A549 (cell line): ENCODE measurements around the gene SPHK1. TPM values are rescaled to one million over a fixed set of nuclear protein-coding genes. Genes with fewer than 3 reads are reported as not detected.

Experiments used
- ATAC-seq, 2 experiments: fragments of 200-7000 bp in 1 of 2; fragments of >200 bp in 1 of 2; cut with Nextera tagmentation in 1 of 2; cut with Tn5 transposase in 1 of 2; 3 replicates each; pipeline versions ENCODE4 v1.8.0 to v1.9.1; 2018 to 2020; ENCODE audit warnings: mild to moderate bottlenecking in 1 of 2, moderate library complexity in 1 of 2
- CTCF ChIA-PET: fragments of 300-600 bp; sonication (Branson Sonifier 250); formaldehyde crosslinking; extraction: SDS; loops from one replicate; lab custom pipeline; 2021; ENCODE audit warnings: antibody characterized with exemption, inconsistent platforms; lab: Yijun Ruan, JAX
- POLR2A ChIA-PET: fragments of 350-600 bp; formaldehyde crosslinking; extraction: SDS; loops from one replicate; lab custom pipeline; 2021; ENCODE audit warnings: antibody characterized with exemption, inconsistent platforms; lab: Yijun Ruan, JAX
- DNase-seq, 2 experiments: peaks; one replicate each; pipeline versions ENCODE4 v3.0.0 to v3.0.0-alpha.2; 2011 to 2016; ENCODE audit warnings: low read depth in 1 of 2, low spot score in 1 of 2
- FAIRE-seq: peaks from 2 replicates; lab custom pipeline; 2011; peaks lifted over from hg19 to GRCh38; lab: Jason Lieb, UNC
- H3K27ac ChIP-seq, 2 experiments: fragments of >200 bp; sonication (Bioruptor Twin); formaldehyde crosslinking; 3 replicates each; pipeline ENCODE4 v1.5.1; 2016 to 2017
- H3K4me1 ChIP-seq: fragments of >200 bp; sonication (Bioruptor Twin); formaldehyde crosslinking; 3 replicates; pipeline ENCODE4 v1.6.1; 2016
- H3K4me2 ChIP-seq: fragments of >200 bp; sonication (Bioruptor Twin); formaldehyde crosslinking; 3 replicates; pipeline ENCODE4 v1.6.1; 2016
- H3K4me3 ChIP-seq: fragments of >200 bp; sonication (Bioruptor Twin); formaldehyde crosslinking; 3 replicates; pipeline ENCODE4 v1.5.1; 2016
- H3K9me3 ChIP-seq: fragments of >200 bp; sonication (Bioruptor Twin); formaldehyde crosslinking; 3 replicates; pipeline ENCODE4 v1.6.1; 2016
- CBX2 ChIP-seq: fragments of 200-600 bp; sonication (generic); IDR thresholded peaks from 2 replicates; pipeline ENCODE4 v1.6.1; 2016; ENCODE audit warnings: low read depth, mild to moderate bottlenecking, borderline replicate concordance
- CEBPB ChIP-seq, 2 experiments: fragments of >200 bp in 1 of 2; sonication (Bioruptor Twin) in 1 of 2; formaldehyde crosslinking in 1 of 2; IDR thresholded peaks; 2 replicates each; pipeline ENCODE4 v1.6.1; 2012 to 2016
- CHD4 ChIP-seq: fragments of 200-600 bp; sonication (generic); IDR thresholded peaks from 2 replicates; pipeline ENCODE4 v1.6.1; 2016; ENCODE audit warnings: antibody characterized with exemption, mild to moderate bottlenecking, borderline replicate concordance
- CTCF ChIP-seq: fragments of >200 bp; sonication (Bioruptor Twin); formaldehyde crosslinking; IDR thresholded peaks from 3 replicates; pipeline ENCODE4 v1.5.1; 2016
- E2F6 ChIP-seq: IDR thresholded peaks from 2 replicates; pipeline ENCODE4 v1.6.1; 2012; ENCODE audit warnings: low read depth, borderline replicate concordance
- EHF ChIP-seq: fragments of 250-450 bp; sonication (Bioruptor Pico); IDR thresholded peaks from 2 replicates; pipeline ENCODE4 v1.5.0; 2020; ENCODE audit warnings: mild to moderate bottlenecking
- ELK1 ChIP-seq: fragments of 150-350 bp; IDR thresholded peaks from 2 replicates; pipeline ENCODE4 v1.6.1; 2014; ENCODE audit warnings: low read depth, mild to moderate bottlenecking, low read length
- FOSB ChIP-seq: fragments of 250-450 bp; sonication (Bioruptor Pico); IDR thresholded peaks from 2 replicates; pipeline ENCODE4 v1.5.0; 2020; ENCODE audit warnings: mild to moderate bottlenecking, moderate library complexity
- GATA3 ChIP-seq: IDR thresholded peaks from 2 replicates; pipeline ENCODE4 v1.6.1; 2012; ENCODE audit warnings: borderline replicate concordance
- HDAC2 ChIP-seq: fragments of 200-600 bp; sonication (generic); IDR thresholded peaks from 2 replicates; pipeline ENCODE4 v1.6.1; 2016
- HOXB13 ChIP-seq: fragments of 250-450 bp; sonication (Bioruptor Pico); IDR thresholded peaks from 2 replicates; pipeline ENCODE4 v1.5.0; 2020; ENCODE audit warnings: low read depth, mild to moderate bottlenecking, moderate library complexity
- MYC ChIP-seq: IDR thresholded peaks from 2 replicates; pipeline ENCODE4 v1.6.1; 2012; ENCODE audit warnings: mild to moderate bottlenecking, inconsistent platforms, low read length, improper control_type of control experiment, borderline replicate concordance
- NFE2L2 ChIP-seq: fragments of 150-350 bp; conservative IDR thresholded peaks from 2 replicates; pipeline ENCODE4 v1.6.1; 2014; ENCODE audit warnings: low read length
- NPAS2 ChIP-seq: fragments of 250-450 bp; sonication (Bioruptor Pico); IDR thresholded peaks from 2 replicates; pipeline ENCODE4 v1.8.0; 2022; ENCODE audit warnings: mild to moderate bottlenecking, moderate library complexity, borderline replicate concordance
- PHF8 ChIP-seq: fragments of 200-600 bp; sonication (generic); IDR thresholded peaks from 2 replicates; pipeline ENCODE4 v1.6.1; 2016; ENCODE audit warnings: low read depth, mild to moderate bottlenecking, antibody characterized with exemption, moderate library complexity, borderline replicate concordance
- POLR2A ChIP-seq: IDR thresholded peaks from 2 replicates; pipeline ENCODE4 v1.6.1; 2012; ENCODE audit warnings: mild to moderate bottlenecking, low read length
- RAD21 ChIP-seq, 2 experiments: fragments of >200 bp in 1 of 2; sonication (Bioruptor Twin) in 1 of 2; formaldehyde crosslinking in 1 of 2; IDR thresholded peaks in 1 of 2; conservative IDR thresholded peaks in 1 of 2; 2 replicates in 1 of 2; 3 replicates in 1 of 2; pipeline ENCODE4 v1.6.1; 2012 to 2018; ENCODE audit warnings: inconsistent platforms in 1 of 2
- RCOR1 ChIP-seq: fragments of 150-350 bp; IDR thresholded peaks from 2 replicates; pipeline ENCODE4 v1.6.1; 2014; ENCODE audit warnings: antibody characterized with exemption, low read length, low read depth
- ZSCAN20 ChIP-seq: fragments of 250-450 bp; sonication (Bioruptor Pico); IDR thresholded peaks from 2 replicates; pipeline ENCODE4 v1.8.0; 2022; ENCODE audit warnings: mild to moderate bottlenecking, moderate library complexity
- WGBS: methylation state at CpG from one replicate; pipeline ENCODE4 v1.1.6; 2017; ENCODE audit errors: missing lambda C conversion rate; 5-methylcytosine and 5-hydroxymethylcytosine counted together
- polyA plus RNA-seq, 4 experiments: library from polyadenylated mRNA; depleted of rRNA in 3 of 4; stranded (reverse); fragments of >200 nt; fragmentation: RNase III in 1 of 4; extraction: RNeasy Plus Mini Kit Qiagen cat#74134 plus additional on column Dnase treatment in 1 of 4; gene quantifications; 2 replicates in 3 of 4; 3 replicates in 1 of 4; pipeline ENCODE4 v1.2.3, GENCODE V29; 2011 to 2017

SPHK1 gene
- polyA plus RNA-seq, 2 of the 4 experiments (the other 2 are of a cell fraction): 4.6 to 14.9 TPM

- ATAC-seq: no peak
- Histone ChIP-seq H3K4me2 (no peak overlapping the region), H3K9me3 (no peaks in the 10 kb centered on the region), H3K4me1 (no peaks in the 10 kb centered on the region), H3K4me3 (no peak overlapping the region), H3K27ac (no peak overlapping the region)
- DNase-seq: no peak
- no peak for FAIRE-seq
- over 99% methylated on average over 6 of the region's 6 CpGs for WGBS
- CTCF ChIA-PET: interaction anchor here (1.0 to 42.5 kb wide), 5 partner anchors 22 to 118 kb away, joined by 3 to 1107 read pairs (median 3); partner anchors contain the start of genes AANAT, SPHK1 and UBE2O
- POLR2A ChIA-PET: interaction anchor here (1.2 kb wide), 1 partner anchor 36 kb away, joined by 3 read pairs; no protein-coding TSS in a partner anchor
- TF ChIP-seq PHF8: no peak
- TF ChIP-seq E2F6: no peak
- no peak for TF ChIP-seq CHD4
- no peak for TF ChIP-seq GATA3
- TF ChIP-seq NFE2L2: no peak
- TF ChIP-seq MYC: no peak
- TF ChIP-seq EHF (CRISPR knock-in tag): no peak
- TF ChIP-seq CBX2: no peak
- TF ChIP-seq ZSCAN20 (CRISPR knock-in tag): no peak
- no peak for TF ChIP-seq POLR2A
- no peak for TF ChIP-seq HDAC2
- TF ChIP-seq NPAS2 (CRISPR knock-in tag): no peak
These were observed 32.0 kb downstream of the SPHK1 start for GRCh38 chr17:76416457-76416856.

GRCh38 chr17:76416899-76417298 lies 32.5 kb downstream of the SPHK1 start:
- ATAC-seq: no peak

GRCh38 chr17:76417499-76418143 lies 33.2 kb downstream of the SPHK1 start:
- WGBS: 93% methylated on average over 11 of the region's 11 CpGs
- ATAC-seq (no peak), FAIRE-seq (no peak), DNase-seq (no peak)
- H3K4me1 ChIP-seq: no peaks in the 10 kb centered on the region
- H3K9me3 ChIP-seq: no peaks in the 10 kb centered on the region
- ChIA-PET CTCF (interaction anchor here (1.2 to 42.5 kb wide), 4 partner anchors 10 to 33 kb away, joined by 3 to 1107 read pairs (median 549); partner anchors contain the start of genes AANAT, SPHK1 and UBE2O), POLR2A (interaction anchor here (0.7 to 1.2 kb wide), 2 partner anchors 17 to 35 kb away, joined by 3 read pairs; no protein-coding TSS in a partner anchor)
- H3K4me3 ChIP-seq: no peak overlapping the region
- no peak overlapping the region for H3K27ac ChIP-seq
- H3K4me2 ChIP-seq: no peak overlapping the region
- TF ChIP-seq NFE2L2: no peak
- no peak for TF ChIP-seq FOSB
- TF ChIP-seq HDAC2: no peak
- TF ChIP-seq GATA3: no peak
- no peak for TF ChIP-seq RAD21 (conservative IDR thresholded peaks at IDR 0.05 in 1 of 2, IDR thresholded peaks at IDR 0.05 in 1 of 2)
- no peak for TF ChIP-seq E2F6
- no peak for TF ChIP-seq HOXB13 (CRISPR knock-in tag)
- no peak for TF ChIP-seq POLR2A
- no peak for TF ChIP-seq CTCF

More at GRCh38 chr17:76416899-76417298, 32.5 kb downstream of the SPHK1 start:
- POLR2A ChIA-PET: interaction anchor here (1.2 kb wide), 1 partner anchor 35 kb away, joined by 3 read pairs; no protein-coding TSS in a partner anchor
- no peak overlapping the region for H3K4me3 ChIP-seq
- no peaks in the 10 kb centered on the region for H3K4me1 ChIP-seq
- no peak for FAIRE-seq
- TF ChIP-seq GATA3 (no peak), RCOR1 (no peak), ELK1 (no peak), CEBPB (IDR thresholded peaks at IDR 0.05) (no peak), RAD21 (conservative IDR thresholded peaks at IDR 0.05 in 1 of 2, IDR thresholded peaks at IDR 0.05 in 1 of 2) (no peak)
- TF ChIP-seq, all 56 proteins: peak for 0
- 93% methylated on average over 4 of the region's 4 CpGs for WGBS
- CTCF ChIA-PET: interaction anchor here (1.0 to 42.5 kb wide), 6 partner anchors 14 to 118 kb away, joined by 3 to 1107 read pairs (median 3); partner anchors contain the start of genes AANAT, SPHK1 and UBE2O
- no peak for DNase-seq
- Histone ChIP-seq H3K9me3 (no peaks in the 10 kb centered on the region), H3K27ac (no peak overlapping the region), H3K4me2 (no peak overlapping the region)
